ENCODE measurements around the gene MT3. TPM values are rescaled to one million over a fixed set of nuclear protein-coding genes. Genes with fewer than 3 reads are reported as not detected.

The MT3 gene
- total and polyA plus RNA-seq, 2 of the 13 experiments (the other 11 are each of a cell fraction or from before 2014, with no cell fraction given), result not detected

GRCh38 chr16:56609463-56609921 lies 20.2 kb downstream of the MT3 start (continued):
- TF ChIP-seq, protein P1, sequence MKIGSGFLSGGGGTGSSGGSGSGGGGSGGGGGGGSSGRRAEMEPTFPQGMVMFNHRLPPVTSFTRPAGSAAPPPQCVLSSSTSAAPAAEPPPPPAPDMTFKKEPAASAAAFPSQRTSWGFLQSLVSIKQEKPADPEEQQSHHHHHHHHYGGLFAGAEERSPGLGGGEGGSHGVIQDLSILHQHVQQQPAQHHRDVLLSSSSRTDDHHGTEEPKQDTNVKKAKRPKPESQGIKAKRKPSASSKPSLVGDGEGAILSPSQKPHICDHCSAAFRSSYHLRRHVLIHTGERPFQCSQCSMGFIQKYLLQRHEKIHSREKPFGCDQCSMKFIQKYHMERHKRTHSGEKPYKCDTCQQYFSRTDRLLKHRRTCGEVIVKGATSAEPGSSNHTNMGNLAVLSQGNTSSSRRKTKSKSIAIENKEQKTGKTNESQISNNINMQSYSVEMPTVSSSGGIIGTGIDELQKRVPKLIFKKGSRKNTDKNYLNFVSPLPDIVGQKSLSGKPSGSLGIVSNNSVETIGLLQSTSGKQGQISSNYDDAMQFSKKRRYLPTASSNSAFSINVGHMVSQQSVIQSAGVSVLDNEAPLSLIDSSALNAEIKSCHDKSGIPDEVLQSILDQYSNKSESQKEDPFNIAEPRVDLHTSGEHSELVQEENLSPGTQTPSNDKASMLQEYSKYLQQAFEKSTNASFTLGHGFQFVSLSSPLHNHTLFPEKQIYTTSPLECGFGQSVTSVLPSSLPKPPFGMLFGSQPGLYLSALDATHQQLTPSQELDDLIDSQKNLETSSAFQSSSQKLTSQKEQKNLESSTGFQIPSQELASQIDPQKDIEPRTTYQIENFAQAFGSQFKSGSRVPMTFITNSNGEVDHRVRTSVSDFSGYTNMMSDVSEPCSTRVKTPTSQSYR (CRISPR knock-in tag; IDR thresholded peaks at IDR 0.05; ENCODE audit: borderline replicate concordance), result no peak
- TF ChIP-seq PAWR (CRISPR knock-in tag; IDR thresholded peaks at IDR 0.05; ENCODE audit: borderline replicate concordance), result no peak
- no peak for TF ChIP-seq TAF15 (IDR thresholded peaks at IDR 0.05; ENCODE audit: low read depth, low read length, poor library complexity, severe bottlenecking)
- TF ChIP-seq, protein P2, sequence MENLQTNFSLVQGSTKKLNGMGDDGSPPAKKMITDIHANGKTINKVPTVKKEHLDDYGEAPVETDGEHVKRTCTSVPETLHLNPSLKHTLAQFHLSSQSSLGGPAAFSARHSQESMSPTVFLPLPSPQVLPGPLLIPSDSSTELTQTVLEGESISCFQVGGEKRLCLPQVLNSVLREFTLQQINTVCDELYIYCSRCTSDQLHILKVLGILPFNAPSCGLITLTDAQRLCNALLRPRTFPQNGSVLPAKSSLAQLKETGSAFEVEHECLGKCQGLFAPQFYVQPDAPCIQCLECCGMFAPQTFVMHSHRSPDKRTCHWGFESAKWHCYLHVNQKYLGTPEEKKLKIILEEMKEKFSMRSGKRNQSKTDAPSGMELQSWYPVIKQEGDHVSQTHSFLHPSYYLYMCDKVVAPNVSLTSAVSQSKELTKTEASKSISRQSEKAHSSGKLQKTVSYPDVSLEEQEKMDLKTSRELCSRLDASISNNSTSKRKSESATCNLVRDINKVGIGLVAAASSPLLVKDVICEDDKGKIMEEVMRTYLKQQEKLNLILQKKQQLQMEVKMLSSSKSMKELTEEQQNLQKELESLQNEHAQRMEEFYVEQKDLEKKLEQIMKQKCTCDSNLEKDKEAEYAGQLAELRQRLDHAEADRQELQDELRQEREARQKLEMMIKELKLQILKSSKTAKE (CRISPR knock-in tag; IDR thresholded peaks at IDR 0.05; ENCODE audit: borderline replicate concordance), result no peak
- TF ChIP-seq ARNTL (CRISPR knock-in tag; IDR thresholded peaks at IDR 0.05), result no peak
- TF ChIP-seq, protein P3, sequence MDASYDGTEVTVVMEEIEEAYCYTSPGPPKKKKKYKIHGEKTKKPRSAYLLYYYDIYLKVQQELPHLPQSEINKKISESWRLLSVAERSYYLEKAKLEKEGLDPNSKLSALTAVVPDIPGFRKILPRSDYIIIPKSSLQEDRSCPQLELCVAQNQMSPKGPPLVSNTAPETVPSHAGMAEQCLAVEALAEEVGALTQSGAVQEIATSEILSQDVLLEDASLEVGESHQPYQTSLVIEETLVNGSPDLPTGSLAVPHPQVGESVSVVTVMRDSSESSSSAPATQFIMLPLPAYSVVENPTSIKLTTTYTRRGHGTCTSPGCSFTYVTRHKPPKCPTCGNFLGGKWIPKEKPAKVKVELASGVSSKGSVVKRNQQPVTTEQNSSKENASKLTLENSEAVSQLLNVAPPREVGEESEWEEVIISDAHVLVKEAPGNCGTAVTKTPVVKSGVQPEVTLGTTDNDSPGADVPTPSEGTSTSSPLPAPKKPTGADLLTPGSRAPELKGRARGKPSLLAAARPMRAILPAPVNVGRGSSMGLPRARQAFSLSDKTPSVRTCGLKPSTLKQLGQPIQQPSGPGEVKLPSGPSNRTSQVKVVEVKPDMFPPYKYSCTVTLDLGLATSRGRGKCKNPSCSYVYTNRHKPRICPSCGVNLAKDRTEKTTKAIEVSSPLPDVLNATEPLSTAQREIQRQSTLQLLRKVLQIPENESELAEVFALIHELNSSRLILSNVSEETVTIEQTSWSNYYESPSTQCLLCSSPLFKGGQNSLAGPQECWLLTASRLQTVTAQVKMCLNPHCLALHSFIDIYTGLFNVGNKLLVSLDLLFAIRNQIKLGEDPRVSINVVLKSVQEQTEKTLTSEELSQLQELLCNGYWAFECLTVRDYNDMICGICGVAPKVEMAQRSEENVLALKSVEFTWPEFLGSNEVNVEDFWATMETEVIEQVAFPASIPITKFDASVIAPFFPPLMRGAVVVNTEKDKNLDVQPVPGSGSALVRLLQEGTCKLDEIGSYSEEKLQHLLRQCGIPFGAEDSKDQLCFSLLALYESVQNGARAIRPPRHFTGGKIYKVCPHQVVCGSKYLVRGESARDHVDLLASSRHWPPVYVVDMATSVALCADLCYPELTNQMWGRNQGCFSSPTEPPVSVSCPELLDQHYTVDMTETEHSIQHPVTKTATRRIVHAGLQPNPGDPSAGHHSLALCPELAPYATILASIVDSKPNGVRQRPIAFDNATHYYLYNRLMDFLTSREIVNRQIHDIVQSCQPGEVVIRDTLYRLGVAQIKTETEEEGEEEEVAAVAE (CRISPR knock-in tag; IDR thresholded peaks at IDR 0.05; ENCODE audit: borderline replicate concordance), result 0 out of 2 replicates have a peak, but pooled peaks have one; percentile 11
- no peak for TF ChIP-seq NR1H2 (CRISPR knock-in tag; IDR thresholded peaks at IDR 0.05; ENCODE audit: borderline replicate concordance, low read depth)
- no peak for TF ChIP-seq ZFY (CRISPR knock-in tag; IDR thresholded peaks at IDR 0.05)
- no peak for TF ChIP-seq GPN1 (CRISPR knock-in tag; IDR thresholded peaks at IDR 0.05; ENCODE audit: borderline replicate concordance)
- TF ChIP-seq ZNF335 (CRISPR knock-in tag; IDR thresholded peaks at IDR 0.05), result 0 out of 2 replicates have a peak, but pooled peaks have one; percentile 33
- TF ChIP-seq ZNF670 (CRISPR knock-in tag; IDR thresholded peaks at IDR 0.05; ENCODE audit: borderline replicate concordance), result no peak
- TF ChIP-seq, protein P4, sequence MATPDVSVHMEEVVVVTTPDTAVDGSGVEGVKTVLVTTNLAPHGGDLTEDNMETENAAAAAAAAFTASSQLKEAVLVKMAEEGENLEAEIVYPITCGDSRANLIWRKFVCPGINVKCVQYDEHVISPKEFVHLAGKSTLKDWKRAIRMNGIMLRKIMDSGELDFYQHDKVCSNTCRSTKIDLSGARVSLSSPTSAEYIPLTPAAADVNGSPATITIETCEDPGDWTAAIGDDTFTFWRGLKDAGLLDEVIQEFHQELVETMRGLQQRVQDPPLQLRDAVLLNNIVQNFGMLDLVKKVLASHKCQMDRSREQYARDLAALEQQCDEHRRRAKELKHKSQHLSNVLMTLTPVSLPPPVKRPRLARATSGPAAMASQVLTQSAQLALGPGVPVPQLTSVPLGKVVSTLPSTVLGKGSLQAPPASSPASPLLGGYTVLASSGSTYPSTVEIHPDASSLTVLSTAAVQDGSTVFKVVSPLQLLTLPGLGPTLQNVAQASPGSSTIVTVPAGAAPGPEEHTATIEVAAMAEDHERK (CRISPR knock-in tag; IDR thresholded peaks at IDR 0.05; ENCODE audit: low read depth), result no peak
- TF ChIP-seq NCOA5 (CRISPR knock-in tag; IDR thresholded peaks at IDR 0.05), result no peak
- no peak for TF ChIP-seq ZNF569 (CRISPR knock-in tag; IDR thresholded peaks at IDR 0.05; ENCODE audit: borderline replicate concordance)
- no peak for TF ChIP-seq ZNF30 (CRISPR knock-in tag; IDR thresholded peaks at IDR 0.05)
- no peak for TF ChIP-seq DNMT3B (CRISPR knock-in tag; conservative IDR thresholded peaks at IDR 0.05)
- TF ChIP-seq TEAD3 (CRISPR knock-in tag; optimal IDR thresholded peaks at IDR 0.05; ENCODE audit: borderline replicate concordance), result peak; percentile 4

All from HepG2 (cell line).